GM19463 (cell line): ENCODE results near the gene PDE5A.

ENCODE experiments used
- ATAC-seq: cut with Tn5 transposase; IDR thresholded peaks from one replicate; pipeline ENCODE4 v1.9.1; 2021; ENCODE audit warnings: mild to moderate bottlenecking, moderate library complexity; ENCODE audit not compliant: unreplicated experiment

Gene PDE5A

DNA sequence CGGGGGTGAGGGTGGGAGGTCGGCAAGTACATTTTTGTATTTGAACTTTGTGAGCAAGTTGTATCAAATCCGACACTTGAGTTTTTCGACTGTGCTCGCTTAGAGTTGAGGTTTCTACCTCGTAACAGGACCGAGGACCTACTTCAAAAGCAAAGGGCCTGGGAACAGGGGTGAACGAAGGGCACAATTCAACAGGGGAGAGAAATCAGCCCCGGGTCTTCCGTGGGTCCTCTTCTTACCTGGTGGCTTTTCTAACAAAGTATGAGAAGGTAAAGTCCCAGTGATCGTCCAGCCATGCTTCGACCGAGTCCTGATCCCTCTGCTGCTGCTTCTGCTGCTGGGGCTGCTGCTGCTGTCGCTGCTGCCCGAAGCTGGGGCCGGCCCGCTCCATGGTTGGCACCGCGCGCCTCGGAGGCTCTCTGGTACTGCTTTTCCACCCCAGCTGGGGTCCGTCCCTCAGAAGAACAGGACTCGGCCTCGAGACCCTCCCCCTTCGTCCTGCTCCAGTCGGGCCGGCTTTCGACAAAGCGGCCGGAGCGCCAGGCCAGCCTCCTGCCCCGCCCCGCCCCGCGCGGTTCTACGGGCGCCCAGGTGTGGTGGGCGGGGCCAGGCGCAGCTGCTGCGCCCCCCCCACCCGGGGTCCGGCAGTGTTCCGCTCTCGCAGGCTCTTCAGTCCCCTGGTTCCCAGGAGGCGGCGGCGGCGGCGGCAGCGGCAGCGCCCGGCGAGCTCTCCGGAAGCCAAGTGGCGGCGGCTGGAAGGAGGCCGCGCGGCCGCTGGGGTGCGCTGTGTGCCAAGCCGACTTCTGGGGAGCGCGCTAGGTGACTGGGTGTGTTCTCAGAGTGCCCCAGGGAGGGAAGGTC is at the start of gene PDE5A:
Gene PDE5A, minus strand, starts transcription at position 524 of the 861 bp plus-strand sequence. Its CDS starts 133 bp downstream, at position 391.
- peak; percentile 87 for ATAC-seq

- ATAC-seq: no peak
These were observed 47.5 kb upstream of the PDE5A start for GRCh38 chr4:119676101-119676500.

GRCh38 chr4:119675391-119675790 is 46.8 kb upstream of the PDE5A start:
- ATAC-seq: no peak

- no peak for ATAC-seq
These were observed 44.3 kb upstream of the PDE5A start for GRCh38 chr4:119672938-119673337.

- ATAC-seq: no peak
These were observed 43.5 kb upstream of the PDE5A start for GRCh38 chr4:119672086-119672485.

DNA sequence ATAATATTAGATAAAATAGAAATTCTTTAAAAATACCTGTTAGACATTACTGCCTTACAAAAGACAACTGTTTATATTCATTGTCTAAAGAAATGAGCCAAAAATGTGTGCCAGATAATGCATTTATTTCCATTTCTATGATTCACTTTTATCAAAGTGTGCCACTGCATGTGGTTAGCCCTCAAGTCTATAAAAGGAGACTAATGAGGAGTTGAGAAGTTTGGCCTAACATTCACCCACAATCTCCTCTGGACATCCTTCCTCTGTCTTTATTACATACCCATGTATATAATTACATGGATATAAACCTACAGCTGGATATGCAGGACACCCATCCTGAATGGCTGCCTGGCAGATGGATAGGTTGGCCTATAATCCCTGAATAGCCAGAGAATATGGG is 42.6 kb upstream of the PDE5A start:
- ATAC-seq: no peak

DNA sequence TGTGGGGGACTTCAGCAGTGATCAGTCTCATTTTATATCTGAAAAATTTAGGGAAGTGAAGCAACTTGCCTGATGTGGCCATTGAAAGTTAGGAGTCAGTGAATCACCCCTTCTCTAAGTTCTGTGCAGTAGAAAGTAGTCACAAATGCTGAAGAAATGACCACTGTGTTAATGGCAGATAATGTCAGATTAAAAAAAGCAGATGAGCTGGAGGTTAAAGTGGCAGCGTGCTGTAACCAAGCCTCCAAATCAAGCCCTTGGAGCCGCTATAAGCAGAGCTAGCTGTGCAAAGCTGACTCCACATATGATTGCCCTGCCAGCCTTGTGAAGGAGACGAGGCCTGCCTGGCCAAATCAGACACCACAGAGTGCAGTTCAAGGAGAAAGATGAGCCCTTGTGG is 39.2 kb upstream of the PDE5A start:
- no peak for ATAC-seq

- ATAC-seq: no peak
These were observed 38.1 kb upstream of the PDE5A start for GRCh38 chr4:119666653-119667091.

DNA sequence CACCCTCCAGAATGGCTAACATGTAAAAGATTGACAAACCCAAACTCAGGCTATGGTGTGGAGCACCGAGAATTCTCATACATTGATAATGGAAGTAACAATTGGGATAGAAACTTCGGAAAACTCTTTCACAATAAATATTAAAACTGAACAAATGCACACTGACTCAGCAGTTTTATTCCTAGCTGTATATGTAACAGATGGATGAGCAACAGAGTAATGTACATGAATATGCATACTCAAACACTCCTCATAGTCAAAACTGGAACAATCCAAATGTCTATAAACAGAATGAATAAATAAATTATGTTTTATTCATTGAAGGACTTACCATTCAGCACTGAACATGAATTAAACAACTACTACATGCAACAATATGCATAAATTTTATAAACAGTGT is 37.1 kb upstream of the PDE5A start:
- no peak for ATAC-seq

- ATAC-seq: no peak
These were observed 35.7 kb upstream of the PDE5A start for GRCh38 chr4:119664168-119664907.

GRCh38 chr4:119663160-119663788 is 34.7 kb upstream of the PDE5A start:
- peak; percentile 43 for ATAC-seq

GRCh38 chr4:119662612-119663011 is 34.0 kb upstream of the PDE5A start:
- peak; percentile 13 for ATAC-seq

GRCh38 chr4:119661231-119661630 is 32.6 kb upstream of the PDE5A start:
- no peak for ATAC-seq

DNA sequence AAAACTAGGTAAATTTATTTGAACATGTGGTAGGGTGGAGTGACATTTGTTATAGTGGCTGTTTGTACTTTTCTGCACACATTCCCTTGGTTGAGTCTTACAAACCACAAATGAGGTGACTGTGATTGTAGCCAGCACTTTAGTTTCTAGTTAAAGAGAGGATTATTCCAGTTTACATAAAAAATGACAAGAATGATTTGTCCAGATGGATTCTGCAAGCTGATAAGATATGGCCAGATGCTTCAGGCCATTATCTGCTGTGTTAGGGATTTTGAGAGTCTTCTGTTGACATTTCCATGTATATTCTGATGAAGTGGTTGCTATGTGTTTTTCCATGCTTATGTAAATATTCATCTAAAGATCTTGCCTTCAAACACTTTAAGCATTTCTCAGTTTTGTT is 31.0 kb upstream of the PDE5A start:
- no peak for ATAC-seq

DNA sequence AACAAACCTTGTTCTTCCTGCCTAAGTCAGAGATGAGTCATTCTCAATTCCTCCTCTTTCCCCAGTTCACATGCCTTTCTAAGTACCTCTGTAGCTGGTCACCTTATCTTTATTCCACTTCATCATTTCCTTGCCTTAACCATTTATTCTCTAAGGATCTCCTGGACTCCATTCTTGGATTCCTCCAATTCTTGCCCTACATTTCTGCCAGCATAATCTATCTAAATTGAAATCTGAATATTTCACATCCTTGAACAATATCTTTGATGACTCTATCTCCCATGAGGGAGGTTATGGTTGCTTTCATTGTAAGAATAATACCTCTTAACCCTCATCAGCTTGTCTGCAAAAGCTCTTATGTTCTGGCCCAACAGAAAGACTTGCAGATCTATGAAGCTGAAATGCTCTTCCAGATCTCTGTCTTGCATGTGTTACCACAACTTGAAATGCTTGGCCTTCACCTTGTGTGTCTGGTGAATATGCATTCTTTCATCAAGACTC is 28.6 kb upstream of the PDE5A start:
- ATAC-seq: no peak

GRCh38 chr4:119656342-119656741 is 27.7 kb upstream of the PDE5A start:
- no peak for ATAC-seq

DNA sequence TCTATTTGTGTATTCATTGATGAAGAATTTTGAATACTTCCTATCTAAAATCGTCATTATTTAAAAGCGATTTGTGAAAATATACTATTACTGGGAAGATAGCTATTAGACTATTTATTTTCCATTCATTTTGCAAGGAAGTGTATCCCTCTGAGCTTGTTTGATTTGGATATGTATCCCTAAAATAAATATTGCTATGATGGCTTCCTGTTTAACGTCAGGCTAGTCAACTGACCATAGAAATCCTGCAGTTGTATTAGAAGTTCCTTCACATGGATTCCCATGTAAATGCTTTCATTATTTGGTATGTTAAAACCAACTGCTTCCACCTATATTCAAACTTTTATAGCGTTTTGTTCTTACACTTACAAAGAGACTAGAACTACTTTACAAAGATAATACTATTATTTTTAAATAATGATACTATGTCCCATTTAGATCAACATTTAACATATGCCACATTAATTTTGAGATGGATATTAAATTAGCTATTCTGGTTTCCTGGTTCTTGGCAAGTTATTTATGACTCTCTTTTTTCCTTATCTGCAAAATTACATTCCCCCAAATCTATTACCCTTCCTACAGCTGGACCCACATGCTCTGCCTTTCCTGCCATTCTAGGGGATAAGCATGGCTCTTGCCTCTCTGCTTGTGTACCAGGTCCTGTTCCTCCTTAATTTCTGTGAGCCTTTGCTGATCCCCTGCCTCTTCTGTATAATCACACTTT is 26.7 kb upstream of the PDE5A start:
- ATAC-seq: no peak

DNA sequence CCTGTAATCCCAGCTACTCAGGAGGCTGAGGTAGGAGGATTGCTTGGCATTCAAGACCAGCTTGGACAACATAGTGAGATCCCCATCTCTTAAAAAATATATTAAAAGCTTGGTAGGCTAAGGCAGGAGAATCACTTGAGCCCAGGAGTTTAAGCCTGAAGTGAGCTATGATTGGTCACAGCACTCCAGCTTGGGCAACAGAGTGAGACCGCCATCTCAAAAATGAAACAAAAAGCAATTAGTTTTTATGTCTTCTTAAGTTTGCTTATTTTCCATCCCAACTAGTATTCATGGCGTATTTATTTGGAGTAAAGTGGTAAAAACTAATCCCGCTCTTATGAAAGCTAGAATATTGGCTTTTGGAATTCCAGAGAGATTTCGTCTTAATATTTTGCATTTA is 25.4 kb upstream of the PDE5A start:
- no peak for ATAC-seq

DNA sequence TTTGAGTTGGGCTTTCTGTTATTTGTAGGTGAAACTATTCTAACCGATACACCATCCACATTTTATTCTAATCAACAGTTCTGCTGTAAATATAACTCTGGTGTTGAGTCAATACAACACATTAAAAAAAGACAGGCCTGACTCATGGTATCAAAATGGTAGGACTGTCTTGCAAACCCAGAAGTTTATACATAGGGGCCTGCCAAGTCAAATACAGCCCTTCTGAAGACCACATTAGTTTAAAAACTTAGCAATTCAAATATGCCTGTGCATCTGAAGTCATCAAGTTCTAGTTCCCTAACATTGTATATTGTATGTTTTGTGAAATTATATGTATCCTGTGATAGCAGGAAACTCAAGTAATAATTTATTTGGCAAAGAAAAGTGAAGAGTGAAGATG is 24.4 kb upstream of the PDE5A start:
- ATAC-seq: no peak

GRCh38 chr4:119648398-119648797 is 19.8 kb upstream of the PDE5A start:
- ATAC-seq: no peak

- no peak for ATAC-seq
These were observed 19.0 kb upstream of the PDE5A start for GRCh38 chr4:119647558-119647957.
